Fibroblast of pulmonary artery (primary cell): Measurements from ENCODE around the gene APH1B.

Experiments used
- DNase-seq: peaks from one replicate; pipeline ENCODE4 v3.0.0-alpha.2; 2010; ENCODE audit warnings: low read depth
- H3K4me3 ChIP-seq: replicated peaks from 2 replicates; pipeline ENCODE4 v1.5.1; 2011; ENCODE audit warnings: low read depth, mild to moderate bottlenecking, control low read depth, low read length, moderate library complexity
- CTCF ChIP-seq: IDR thresholded peaks from 2 replicates; pipeline ENCODE4 v1.5.1; 2011; ENCODE audit warnings: mild to moderate bottlenecking, control low read depth, low read length, inconsistent platforms; ENCODE audit errors: missing control alignments

APH1B gene

GRCh38 chr15:63324770-63325169, 47.4 kb downstream of the APH1B start:
- no peak overlapping the region for H3K4me3 ChIP-seq
- no peak for DNase-seq
- no peak for TF ChIP-seq CTCF

GRCh38 chr15:63327648-63328421, 50.4 kb downstream of the APH1B start:
- H3K4me3 ChIP-seq = no peak overlapping the region
- TF ChIP-seq CTCF = no peak
- DNase-seq = no peak

- no peak overlapping the region for H3K4me3 ChIP-seq
- TF ChIP-seq CTCF = no peak
- no peak for DNase-seq
These were observed 52.4 kb downstream of the APH1B start for GRCh38 chr15:63329567-63330350.

GRCh38 chr15:63330926-63331325, 53.5 kb downstream of the APH1B start:
- no peak for DNase-seq
- H3K4me3 ChIP-seq = no peak overlapping the region
- TF ChIP-seq CTCF = no peak

- H3K4me3 ChIP-seq = no peak overlapping the region
- TF ChIP-seq CTCF = no peak
- no peak for DNase-seq
These were observed 54.1 kb downstream of the APH1B start for GRCh38 chr15:63331456-63331855.

GRCh38 chr15:63332367-63333124, 55.1 kb downstream of the APH1B start:
- no peak for TF ChIP-seq CTCF
- DNase-seq = peak; percentile 92
- no peak overlapping the region for H3K4me3 ChIP-seq
